Left hindlimb (tissue), 1 donor: ENCODE measurements around the gene BAHCC1.
A peak's percentile ranks its signal among the peaks of the same experiment; 100 is the strongest.

Experiments
- DNase-seq: peaks from one replicate; pipeline ENCODE4 v3.0.0-alpha.2; 2018

The BAHCC1 gene

GRCh38 chr17:81481815-81482505 lies 86.7 kb downstream of the BAHCC1 start:
- no peak for DNase-seq

DNA sequence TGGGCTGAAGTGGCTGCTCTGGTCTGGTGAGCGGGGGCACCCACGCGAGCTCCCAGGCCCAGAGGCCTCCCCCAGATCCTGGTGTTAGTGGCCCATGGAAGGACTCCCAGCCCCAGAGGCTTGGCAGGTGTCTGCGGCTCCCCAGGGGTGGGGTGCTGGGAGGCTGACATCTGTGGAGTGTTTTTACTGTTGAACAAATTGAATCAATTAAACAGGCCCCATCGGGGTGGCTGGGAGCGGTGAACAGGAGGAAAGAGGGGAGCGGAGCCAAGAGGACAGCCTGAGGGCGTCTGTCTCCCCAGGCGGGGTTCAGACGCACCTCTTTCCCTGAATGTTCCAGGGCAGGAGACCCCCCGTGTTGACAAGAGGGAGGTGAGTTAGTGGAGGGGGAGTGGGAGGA lies 87.4 kb downstream of the BAHCC1 start:
- no peak for DNase-seq

DNA sequence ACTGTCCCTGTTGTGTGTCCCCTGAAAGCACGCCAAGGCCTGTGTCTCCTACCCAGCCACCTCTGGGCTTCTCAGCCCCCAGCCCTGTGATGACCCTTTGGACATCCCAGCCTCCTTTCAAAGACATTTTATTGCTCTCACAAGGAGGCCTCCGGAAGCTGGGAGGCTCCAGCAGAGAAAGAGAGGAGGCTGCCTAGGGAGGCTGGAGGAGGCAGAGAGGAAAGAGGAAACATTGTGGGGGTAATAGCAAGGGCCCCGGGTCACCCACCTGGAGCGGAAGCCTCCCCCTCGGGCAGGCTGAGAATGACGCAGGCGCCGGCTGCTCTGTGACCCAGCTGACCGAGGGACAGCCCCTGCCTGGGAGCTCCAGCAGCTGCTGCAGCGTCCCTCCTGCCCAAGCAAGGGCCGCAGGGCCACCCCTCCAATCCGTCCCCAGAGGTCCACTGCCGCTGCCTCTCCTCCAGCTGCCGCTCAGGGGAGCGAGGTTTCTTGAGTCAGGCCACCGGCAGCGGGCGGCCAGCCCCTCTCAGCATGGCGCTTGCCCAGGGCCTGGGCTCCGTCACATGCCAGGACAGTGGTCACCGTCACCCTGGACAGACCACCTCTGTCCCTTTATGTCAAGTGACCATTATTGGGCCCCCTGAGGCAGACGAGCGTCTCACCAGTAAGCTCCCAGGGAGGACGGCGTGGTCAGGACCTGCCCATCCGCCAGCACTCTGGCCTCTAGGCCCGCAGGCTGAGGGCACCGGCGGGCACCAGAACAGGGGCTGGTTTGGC lies 88.0 kb downstream of the BAHCC1 start:
- DNase-seq, result peak; percentile 79

DNA sequence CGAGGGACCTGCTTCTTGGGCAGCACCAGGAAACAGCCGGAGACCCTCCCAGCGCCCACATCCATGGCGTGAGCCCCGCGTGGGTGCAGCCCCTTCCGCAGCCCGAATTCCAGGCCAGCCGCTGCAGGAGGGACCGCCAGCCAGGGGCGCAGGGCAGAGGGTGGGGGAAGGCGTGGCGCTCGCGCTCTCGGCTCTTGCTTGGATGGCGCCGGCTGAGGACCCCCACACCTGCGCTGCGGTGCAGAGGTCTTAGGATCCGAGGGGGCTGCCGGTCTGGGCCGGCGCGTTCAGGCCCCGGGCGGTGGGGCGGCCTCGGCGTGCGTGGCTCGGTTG lies 88.6 kb downstream of the BAHCC1 start:
- no peak for DNase-seq

DNA sequence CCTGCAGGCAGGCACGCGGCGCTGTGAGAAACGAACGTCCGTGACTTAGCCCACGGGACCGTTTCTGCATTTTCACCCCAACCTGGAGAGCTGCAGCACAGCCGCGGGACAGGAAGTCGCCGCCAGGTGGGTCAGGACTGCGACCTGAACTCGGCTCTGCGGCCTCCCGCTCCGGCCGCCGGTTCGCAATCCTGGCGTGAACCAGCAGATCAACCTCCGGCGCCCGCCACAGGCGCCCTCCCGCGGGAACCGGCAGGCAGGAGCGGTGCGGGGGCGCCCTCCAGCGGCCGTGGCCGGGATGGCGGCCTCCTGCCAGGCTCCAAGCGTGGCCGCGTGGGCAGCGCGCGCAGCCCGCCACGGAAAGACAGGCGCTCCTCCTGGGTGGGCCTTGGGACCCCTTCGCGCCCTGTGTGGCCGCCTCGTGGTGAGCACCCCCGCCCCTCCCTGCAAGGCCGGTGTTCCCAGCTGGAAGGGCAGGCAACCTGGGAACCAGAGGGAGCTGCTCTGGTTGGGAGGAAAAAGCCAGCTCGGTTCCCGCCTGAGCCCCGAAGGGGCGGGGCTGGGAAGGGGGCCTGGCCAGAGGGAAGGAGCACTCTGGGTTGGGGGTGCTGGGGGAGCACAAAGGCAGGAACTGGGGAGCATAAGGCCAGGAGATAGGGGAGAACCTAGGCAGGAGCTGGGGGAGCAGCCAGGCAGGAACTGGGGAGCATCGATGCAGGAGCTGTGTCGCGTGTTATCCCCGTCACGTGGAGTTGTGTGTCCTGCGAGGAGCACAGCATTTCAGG lies 89.1 kb downstream of the BAHCC1 start:
- DNase-seq, result peak; percentile 90

GRCh38 chr17:81486199-81486810 lies 91.0 kb downstream of the BAHCC1 start:
- DNase-seq, result no peak

GRCh38 chr17:81487089-81487486 lies 91.8 kb downstream of the BAHCC1 start:
- no peak for DNase-seq

GRCh38 chr17:81487487-81488275 lies 92.4 kb downstream of the BAHCC1 start:
- peak; percentile 85 for DNase-seq

- no peak for DNase-seq
These were observed 93.1 kb downstream of the BAHCC1 start for GRCh38 chr17:81488276-81488860.

DNA sequence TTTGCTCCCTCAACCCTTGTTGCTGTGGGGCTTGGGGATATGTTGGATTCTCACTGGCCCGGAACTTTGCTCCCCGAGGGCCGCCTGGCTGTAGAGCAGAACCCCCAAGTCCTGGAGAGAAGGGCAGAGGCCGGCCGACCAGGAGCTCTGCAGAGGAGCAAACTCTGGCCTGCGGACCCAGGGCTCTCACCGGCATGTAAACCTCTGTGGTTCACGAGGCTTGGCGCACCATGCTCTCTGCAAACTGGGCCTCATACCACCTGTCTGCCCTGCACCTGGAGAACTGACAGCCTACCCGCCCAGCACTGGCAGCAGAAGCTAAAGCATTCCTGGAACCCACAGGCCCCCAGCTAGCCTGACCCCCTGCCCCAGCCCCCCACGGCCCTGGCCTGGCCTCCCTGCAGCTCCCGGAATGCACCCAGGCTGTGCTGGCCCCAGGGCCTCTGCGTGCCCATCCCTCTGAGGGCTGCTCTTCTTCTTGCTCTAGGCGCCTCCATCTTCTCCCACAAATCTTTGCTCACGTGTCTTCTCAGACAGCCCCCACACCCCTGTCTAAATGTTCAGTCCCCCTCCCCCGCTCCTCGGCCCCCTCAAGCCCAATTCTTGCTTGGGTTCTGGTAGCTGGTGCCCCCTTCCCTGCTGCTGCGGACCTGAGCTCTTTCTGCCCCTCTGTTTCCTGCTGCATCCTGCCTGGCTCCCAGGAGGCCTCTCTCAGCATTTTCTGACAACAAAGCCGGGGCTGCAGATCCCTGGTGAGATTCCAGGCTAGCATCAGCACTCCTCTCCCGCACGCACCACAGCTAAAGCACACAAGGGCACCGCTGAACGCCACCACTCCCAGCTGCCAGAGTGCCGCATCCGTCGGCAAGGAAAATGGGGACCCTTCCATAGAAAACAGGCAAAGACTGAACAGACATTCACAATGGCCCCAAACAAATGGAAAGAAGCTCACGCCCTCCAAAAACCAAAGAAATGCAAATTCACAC lies 94.0 kb downstream of the BAHCC1 start:
- no peak for DNase-seq

DNA sequence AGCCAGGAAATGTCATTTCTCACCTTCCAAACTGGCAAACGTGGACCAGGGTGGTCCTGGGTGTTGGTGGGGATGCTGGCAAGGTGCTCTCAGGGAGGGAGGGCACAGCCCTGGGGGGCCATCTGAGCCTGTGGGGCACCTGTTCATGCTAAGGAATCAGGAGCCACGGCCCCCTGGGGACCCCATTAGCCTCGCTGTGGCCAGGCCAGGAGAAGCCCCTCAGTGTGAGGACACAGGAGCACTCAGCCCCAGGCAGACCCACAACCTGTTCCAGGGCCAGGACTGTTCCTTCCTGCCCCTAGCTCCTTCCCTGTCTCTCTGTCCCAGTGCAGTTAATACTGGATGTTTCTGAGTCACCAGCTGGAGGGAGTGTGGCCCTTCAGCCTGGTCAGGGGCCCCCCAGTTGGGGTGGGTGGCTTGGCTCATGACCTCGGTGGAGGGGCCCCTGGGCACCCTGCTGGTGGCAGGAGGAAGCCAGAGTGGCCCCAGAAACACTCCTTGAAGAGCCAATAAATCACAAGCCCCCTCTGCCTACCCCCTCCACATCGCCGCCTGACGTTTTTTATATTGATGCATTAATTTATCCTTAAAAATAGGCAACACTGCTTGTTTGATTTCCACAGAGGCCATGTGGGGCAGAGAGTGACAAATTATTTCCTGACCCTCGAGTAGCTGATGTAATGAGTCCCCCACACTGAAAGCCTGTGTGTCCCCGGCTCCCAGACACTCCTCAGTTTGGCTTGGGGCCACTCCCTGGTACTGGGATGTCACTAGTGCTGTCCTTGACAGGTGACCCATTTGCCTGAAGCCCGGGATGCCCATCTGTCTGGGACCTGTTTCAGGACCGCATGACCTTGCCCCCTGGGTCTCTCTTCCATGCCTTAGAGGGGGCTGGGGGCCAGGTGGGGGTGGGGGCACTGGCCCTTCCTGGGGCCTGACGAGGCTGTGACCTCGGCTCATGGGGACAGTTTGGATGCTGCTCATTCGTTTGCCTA lies 95.0 kb downstream of the BAHCC1 start:
- DNase-seq, result no peak

GRCh38 chr17:81491181-81491581 lies 95.9 kb downstream of the BAHCC1 start:
- DNase-seq, result no peak

- no peak for DNase-seq
These were observed 96.5 kb downstream of the BAHCC1 start for GRCh38 chr17:81491761-81492160.

- DNase-seq, result no peak
These were observed 96.9 kb downstream of the BAHCC1 start for GRCh38 chr17:81492202-81492601.

- no peak for DNase-seq
These were observed 97.4 kb downstream of the BAHCC1 start for GRCh38 chr17:81492706-81493105.

DNA sequence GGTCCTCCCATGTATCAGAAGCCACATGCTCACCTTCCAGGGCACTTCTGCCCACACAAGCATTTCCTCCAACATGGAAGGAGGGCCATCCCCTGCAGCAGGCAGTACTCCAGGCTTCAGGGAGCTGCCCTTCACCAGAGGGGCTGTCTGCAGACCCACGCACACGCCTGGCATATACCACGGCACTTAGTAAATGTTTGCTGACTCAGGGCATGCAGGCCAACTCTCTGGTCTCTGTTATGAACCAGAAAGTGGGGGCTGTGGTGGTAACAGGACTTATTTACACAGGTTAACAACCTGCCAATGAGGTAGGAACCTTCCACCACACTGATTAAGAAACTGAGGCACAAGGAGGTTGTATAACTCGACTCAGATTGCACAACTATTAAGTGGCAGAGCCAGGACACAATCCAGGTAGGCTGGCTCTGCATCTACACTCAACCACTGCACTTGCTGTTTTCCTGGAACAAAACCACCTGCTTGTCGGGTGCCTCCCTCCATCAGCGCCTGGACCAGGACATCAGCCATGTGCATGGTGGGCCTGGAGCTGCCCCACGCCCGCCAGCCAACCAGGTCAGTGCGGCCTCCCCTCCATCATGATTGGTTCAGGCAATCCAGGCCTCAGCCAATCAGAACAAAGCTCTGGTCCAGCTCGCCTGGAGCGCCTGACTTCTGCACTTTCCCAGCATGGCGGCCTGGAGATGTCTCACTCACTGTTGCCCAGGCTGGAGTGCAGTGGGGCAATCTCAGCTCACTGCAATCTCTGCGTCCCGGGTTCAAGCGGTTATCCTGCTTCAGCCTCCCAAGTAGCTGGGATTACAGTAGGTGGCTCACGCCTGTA lies 98.2 kb downstream of the BAHCC1 start:
- no peak for DNase-seq

- DNase-seq, result no peak
These were observed 99.5 kb downstream of the BAHCC1 start for GRCh38 chr17:81494626-81495377.
